Measurements from ENCODE around the gene ATM.
"Not testable (repeated sequence)": the region's sequence is repeated elsewhere in the genome, so short reads cannot be mapped to it uniquely, and the experiment has no call there.

Gene ATM

DNA sequence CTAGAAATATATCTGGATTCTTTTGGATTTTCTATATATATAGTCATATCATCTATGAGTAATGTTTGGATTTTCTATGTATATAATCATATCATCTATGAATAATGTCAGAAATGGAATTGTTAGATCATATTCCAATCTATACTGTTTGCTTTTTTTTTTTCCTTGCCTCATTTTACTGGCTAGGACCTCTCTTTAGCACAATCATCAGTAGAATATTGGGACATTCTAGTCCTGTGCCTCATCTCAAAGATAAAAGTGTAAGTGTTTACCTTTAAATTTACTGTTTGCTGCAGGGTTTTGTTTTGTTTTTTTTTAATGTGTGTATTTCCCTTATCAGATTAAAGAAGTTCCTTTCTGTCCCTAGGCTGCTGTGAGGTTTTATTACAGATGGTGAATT, 147.4 kb downstream of the ATM start:
- peaks cover 44% of the 10 kb centered on the region for H3K36me3 ChIP-seq
- H3K9me3 ChIP-seq, result no peaks in the 10 kb centered on the region
- no peak overlapping the region for H3K4me3 ChIP-seq (ENCODE audit: low read depth in 1 of 2, low read length in 1 of 2)
- no peaks in the 10 kb centered on the region for H3K27me3 ChIP-seq
- no peak overlapping the region for H3K27ac ChIP-seq
- H3K4me1 ChIP-seq (ENCODE audit: control insufficient read depth in 1 of 2, insufficient read depth in 1 of 2, low read depth in 1 of 2, low read length in 1 of 2), result no peaks in the 10 kb centered on the region
- TF ChIP-seq CTCF (IDR thresholded peaks at IDR 0.05), result no peak

DNA sequence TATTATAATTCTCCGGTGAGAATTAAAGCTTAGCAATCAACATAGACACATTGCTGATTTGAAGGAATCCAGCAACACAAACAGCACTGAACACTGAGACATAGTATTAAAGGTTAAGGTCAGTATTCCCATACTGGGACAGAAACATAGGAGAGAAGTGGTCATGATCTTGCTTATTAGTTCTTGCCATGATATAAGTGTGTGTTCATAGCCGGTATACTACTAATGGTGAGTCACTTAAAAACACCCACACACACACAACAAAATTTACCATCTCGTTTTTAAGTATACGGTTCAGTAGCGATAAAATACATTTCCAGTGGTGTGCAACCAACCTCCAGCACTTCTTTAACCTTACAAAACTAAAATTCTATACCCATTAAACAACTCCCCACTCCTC, 148.1 kb downstream of the ATM start:
- H3K27me3 ChIP-seq, result no peaks in the 10 kb centered on the region
- H3K36me3 ChIP-seq, result peaks cover 37% of the 10 kb centered on the region
- TF ChIP-seq CTCF (IDR thresholded peaks at IDR 0.05), result no peak
- H3K4me3 ChIP-seq (ENCODE audit: low read depth in 1 of 2, low read length in 1 of 2), result no peak overlapping the region
- H3K4me1 ChIP-seq (ENCODE audit: control insufficient read depth in 1 of 2, insufficient read depth in 1 of 2, low read depth in 1 of 2, low read length in 1 of 2), result no peaks in the 10 kb centered on the region
- no peaks in the 10 kb centered on the region for H3K9me3 ChIP-seq
- no peak overlapping the region for H3K27ac ChIP-seq

- H3K4me1 ChIP-seq (ENCODE audit: control insufficient read depth in 1 of 2, insufficient read depth in 1 of 2, low read depth in 1 of 2, low read length in 1 of 2); H3K4me3 ChIP-seq (ENCODE audit: low read depth in 1 of 2, low read length in 1 of 2); H3K27ac ChIP-seq; H3K9me3 ChIP-seq; H3K27me3 ChIP-seq: not testable (repeated sequence)
- H3K36me3 ChIP-seq, result peaks cover 17% of the 10 kb centered on the region
Observed at GRCh38 chr11:108373505-108373904, 150.6 kb downstream of the ATM start.

- no peaks in the 10 kb centered on the region for H3K27me3 ChIP-seq
- no peaks in the 10 kb centered on the region for H3K9me3 ChIP-seq
- TF ChIP-seq CTCF (IDR thresholded peaks at IDR 0.05), result no peak
Observed at GRCh38 chr11:108388576-108388975, 165.7 kb downstream of the ATM start.

DNA sequence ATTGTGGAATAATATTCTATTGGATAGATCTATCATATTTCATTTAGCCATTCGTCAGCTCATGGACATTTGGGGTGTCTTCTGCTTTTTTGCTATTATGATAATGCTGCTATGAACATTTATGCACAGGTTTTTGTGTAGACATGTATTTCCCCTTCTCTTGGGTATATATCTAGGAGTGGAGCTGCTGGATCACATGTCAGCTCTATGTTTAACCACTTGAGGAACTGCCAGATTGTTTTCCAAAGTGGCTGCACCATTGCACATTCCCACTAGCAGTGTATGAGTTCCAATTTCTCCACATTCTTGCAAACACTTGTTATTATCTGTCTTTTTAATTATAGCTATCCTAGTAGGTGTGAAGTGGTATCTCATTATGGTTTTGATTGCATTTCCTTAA, 169.5 kb downstream of the ATM start:
- Histone ChIP-seq H3K27ac (no peak overlapping the region), H3K4me1 (ENCODE audit: control insufficient read depth in 1 of 2, insufficient read depth in 1 of 2, low read depth in 1 of 2, low read length in 1 of 2) (no peaks in the 10 kb centered on the region), H3K4me3 (ENCODE audit: low read depth in 1 of 2, low read length in 1 of 2) (no peak overlapping the region), H3K27me3 (no peaks in the 10 kb centered on the region), H3K36me3 (no peaks in the 10 kb centered on the region), H3K9me3 (no peaks in the 10 kb centered on the region)
- no peak for TF ChIP-seq CTCF (IDR thresholded peaks at IDR 0.05)

More at GRCh38 chr11:108388576-108388975, 165.7 kb downstream of the ATM start:
- no peaks in the 10 kb centered on the region for H3K36me3 ChIP-seq
- H3K4me1 ChIP-seq (ENCODE audit: control insufficient read depth in 1 of 2, insufficient read depth in 1 of 2, low read depth in 1 of 2, low read length in 1 of 2), result no peaks in the 10 kb centered on the region
- H3K27ac ChIP-seq, result no peak overlapping the region
- no peak overlapping the region for H3K4me3 ChIP-seq (ENCODE audit: low read depth in 1 of 2, low read length in 1 of 2)

GRCh38 chr11:108393046-108393445, 170.2 kb downstream of the ATM start:
- Histone ChIP-seq H3K36me3 (no peaks in the 10 kb centered on the region), H3K27me3 (no peaks in the 10 kb centered on the region), H3K4me3 (ENCODE audit: low read depth in 1 of 2, low read length in 1 of 2) (no peak overlapping the region), H3K27ac (no peak overlapping the region), H3K4me1 (ENCODE audit: control insufficient read depth in 1 of 2, insufficient read depth in 1 of 2, low read depth in 1 of 2, low read length in 1 of 2) (no peaks in the 10 kb centered on the region), H3K9me3 (no peaks in the 10 kb centered on the region)
- TF ChIP-seq CTCF (IDR thresholded peaks at IDR 0.05), result no peak
